ENCODE measurements around the gene VAMP4.
"Not testable (repeated sequence)": the region's sequence is repeated elsewhere in the genome, so short reads cannot be mapped to it uniquely, and the experiment has no call there.

Gene VAMP4

DNA sequence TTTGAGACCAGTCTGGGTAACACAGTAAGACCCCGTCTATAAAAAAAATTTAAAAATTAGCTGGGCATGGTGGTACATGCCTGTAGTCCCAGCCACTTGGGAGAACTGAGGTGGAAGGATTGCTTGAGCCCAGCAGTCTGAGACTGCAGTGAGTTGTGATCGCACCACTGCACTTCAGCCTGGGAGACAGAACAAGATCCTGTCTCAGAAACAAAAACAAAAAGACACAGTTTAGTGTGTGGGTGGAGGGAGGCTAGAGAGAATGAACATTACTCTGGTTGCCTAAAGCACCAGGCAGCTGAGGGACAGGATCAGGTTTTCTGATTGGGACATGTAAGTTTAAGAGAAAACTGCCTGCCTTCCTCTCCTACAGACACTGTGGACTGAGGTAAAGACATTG lies 42.3 kb downstream of the VAMP4 start:
- TF ChIP-seq, protein P1, sequence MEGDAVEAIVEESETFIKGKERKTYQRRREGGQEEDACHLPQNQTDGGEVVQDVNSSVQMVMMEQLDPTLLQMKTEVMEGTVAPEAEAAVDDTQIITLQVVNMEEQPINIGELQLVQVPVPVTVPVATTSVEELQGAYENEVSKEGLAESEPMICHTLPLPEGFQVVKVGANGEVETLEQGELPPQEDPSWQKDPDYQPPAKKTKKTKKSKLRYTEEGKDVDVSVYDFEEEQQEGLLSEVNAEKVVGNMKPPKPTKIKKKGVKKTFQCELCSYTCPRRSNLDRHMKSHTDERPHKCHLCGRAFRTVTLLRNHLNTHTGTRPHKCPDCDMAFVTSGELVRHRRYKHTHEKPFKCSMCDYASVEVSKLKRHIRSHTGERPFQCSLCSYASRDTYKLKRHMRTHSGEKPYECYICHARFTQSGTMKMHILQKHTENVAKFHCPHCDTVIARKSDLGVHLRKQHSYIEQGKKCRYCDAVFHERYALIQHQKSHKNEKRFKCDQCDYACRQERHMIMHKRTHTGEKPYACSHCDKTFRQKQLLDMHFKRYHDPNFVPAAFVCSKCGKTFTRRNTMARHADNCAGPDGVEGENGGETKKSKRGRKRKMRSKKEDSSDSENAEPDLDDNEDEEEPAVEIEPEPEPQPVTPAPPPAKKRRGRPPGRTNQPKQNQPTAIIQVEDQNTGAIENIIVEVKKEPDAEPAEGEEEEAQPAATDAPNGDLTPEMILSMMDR (conservative IDR thresholded peaks at IDR 0.05) = no peak
- H3K27ac ChIP-seq = no peak overlapping the region

DNA sequence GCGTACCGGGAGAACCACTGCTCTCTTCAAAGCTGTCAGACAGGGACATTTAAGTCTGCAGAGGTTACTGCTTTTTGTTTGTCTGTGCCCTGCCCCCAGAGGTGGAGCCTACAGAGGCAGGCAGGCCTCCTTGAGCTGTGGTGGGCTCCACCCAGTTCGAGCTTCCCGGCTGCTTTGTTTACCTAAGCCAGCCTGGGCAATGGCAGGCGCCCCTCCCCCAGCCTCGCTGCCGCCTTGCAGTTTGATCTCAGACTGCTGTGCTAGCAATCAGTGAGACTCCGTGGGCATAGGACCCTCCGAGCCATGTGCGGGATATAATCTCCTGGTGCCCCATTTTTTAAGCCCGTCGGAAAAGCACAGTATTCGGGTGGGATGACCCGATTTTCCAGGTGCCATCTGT lies 46.1 kb downstream of the VAMP4 start:
- not testable (repeated sequence) for H3K27ac ChIP-seq

DNA sequence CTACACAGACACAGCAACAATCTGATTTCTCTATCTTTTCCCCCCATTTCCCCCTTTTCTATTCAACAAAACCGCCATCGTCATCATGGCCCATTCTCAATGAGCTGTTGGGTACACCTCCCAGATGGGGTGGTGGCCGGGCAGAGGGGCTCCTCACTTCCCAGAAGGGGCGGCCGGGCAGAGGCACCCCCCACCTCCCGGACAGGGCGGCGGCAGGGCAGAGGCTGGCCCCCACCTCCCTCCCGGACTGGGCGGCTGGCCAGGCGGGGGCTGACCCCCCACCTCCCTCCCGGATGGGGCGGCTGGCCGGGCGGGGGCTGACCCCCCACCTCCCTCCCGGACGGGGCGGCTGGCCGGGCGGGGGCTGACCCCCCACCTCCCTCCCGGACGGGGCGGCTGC lies 48.3 kb downstream of the VAMP4 start:
- not testable (repeated sequence) for H3K27ac ChIP-seq

DNA sequence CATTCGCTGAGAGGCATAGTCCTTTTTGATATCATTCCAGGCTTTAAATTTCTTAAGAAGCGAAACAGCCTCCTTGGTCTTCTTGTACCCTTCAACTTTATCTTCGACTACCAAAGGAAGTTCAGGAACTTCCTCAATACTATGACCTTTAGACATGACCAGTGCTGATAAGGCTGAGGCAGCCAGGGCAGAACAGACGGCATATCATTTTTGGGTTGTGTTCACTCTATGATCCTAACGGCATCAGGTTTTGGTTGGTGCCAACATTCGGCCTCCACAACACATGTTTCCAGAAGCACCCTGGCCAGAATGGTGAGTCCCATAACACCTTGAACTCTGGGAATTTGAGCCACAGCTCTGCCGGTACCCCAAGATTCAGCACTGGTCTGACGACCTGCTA lies 58.0 kb downstream of the VAMP4 start:
- TF ChIP-seq, protein P1 (conservative IDR thresholded peaks at IDR 0.05) = no peak

DNA sequence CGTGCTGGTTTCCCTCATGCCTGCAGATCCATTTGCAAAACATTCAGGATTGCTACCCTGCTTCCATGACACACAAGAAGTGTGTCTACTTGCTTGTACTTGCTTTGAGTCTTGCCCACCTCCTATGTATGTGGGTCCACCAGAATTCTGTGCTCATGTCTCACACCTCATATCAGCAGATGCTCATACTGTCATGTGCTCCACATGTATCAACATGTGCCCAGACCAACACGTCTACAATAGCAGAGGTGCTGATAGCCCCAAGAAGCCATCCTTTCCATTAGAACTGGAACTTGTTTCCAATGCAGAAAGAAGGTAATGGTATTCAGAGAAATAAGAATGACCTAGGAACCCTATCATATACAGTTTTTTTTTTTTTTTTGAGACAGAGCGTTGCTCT lies 61.5 kb downstream of the VAMP4 start:
- TF ChIP-seq, protein P1 (conservative IDR thresholded peaks at IDR 0.05) = no peak
- no peak overlapping the region for H3K27ac ChIP-seq

More for the DNA sequence above, 58.0 kb downstream of the VAMP4 start:
- no peak overlapping the region for H3K27ac ChIP-seq

DNA sequence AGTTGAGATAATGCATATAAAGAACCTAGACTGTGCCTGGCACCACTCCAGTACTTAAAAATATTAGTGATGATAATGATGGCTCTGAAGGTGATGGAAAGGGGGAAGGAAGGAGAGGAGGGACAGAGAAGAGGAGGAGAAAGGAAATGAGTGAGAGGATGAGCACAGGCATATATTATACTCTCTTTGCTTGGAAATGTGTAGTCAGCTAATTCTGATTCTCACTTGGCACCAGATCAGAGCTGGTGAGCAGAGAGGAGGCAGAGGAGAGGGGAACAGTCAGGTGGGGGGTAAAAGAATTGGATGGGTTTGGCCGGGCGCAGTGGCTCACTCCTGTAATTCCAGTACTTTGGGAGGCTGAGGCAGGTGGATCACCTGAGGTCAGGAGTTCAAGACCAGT lies 65.0 kb downstream of the VAMP4 start:
- H3K27ac ChIP-seq = no peak overlapping the region
- TF ChIP-seq, protein P1 (conservative IDR thresholded peaks at IDR 0.05) = no peak

DNA sequence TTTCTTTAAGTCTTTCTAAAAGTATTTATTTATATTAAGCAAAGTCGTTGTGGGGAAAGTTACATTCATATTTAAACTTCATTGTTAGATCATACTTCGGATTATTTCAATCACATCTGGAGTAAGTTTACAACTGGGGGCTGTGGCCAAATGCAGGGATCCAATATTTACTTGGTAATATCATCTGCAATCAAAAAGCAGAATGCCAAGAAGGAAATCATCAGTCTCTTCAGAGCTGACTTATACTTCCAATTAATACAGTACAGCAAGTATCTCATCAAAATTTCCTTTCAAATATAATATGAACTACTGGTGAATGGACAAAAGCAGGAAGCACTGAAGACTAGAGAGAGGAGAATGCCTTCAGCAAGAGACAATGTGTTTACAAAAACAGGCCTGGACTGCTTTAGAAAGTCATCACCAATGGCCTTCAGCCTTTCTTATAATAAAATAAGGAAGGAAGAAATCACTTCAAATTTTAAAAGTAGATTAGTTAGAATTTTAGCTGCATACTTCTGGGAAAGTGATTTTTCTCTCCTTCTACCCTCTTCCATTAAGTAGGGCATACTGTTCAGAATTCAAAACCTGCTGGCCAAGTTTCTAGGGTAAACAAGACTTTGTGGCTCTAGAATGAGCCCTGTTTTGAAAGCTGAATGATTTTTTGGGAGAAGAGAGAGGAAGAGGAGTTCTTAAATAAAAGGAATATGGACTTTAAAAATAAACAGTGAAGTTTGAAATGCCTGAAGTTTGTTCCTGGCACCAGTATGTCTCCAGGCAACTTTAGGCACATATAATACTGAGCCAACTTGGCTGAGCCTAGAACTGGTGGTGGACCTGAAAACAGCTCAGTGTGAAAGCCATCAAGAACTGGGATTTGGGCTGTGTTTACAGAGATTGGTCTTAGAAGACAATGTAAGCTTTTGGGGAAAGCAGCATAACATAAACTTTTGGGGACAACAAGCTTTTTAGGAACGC lies 67.1 kb downstream of the VAMP4 start:
- no peak overlapping the region for H3K27ac ChIP-seq
- TF ChIP-seq, protein P1 (conservative IDR thresholded peaks at IDR 0.05) = no peak

DNA sequence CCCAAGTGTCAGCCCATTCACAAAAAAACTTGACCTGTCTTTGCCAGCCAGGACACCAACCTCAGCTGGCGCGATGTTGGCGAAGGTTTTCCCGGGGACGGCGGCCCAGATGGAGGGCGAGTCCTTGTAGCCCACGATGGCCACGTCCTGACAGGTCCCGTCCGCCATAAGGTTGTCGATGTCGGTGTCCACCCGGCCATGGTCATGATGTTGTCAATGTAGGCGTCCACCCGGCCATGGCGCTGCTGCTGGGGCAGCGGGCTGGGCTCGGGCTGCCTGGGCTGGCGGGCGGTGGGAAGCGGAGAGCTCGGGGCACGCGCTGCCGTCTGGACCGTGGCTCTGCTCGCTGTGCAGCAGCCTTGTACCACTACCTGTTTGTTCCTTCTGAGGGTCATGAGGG lies 71.1 kb downstream of the VAMP4 start:
- TF ChIP-seq, protein P1 (conservative IDR thresholded peaks at IDR 0.05) = no peak

More for the DNA sequence above, 71.1 kb downstream of the VAMP4 start:
- H3K27ac ChIP-seq = no peak overlapping the region
